K562 (cell line): ENCODE results near the gene COG4. TPM values are rescaled to one million over a fixed set of nuclear protein-coding genes. Genes with fewer than 3 reads are reported as not detected.

Source experiments
- CAMTA2 ChIP-seq: fragments of 250-450 bp; sonication (Bioruptor Pico); conservative IDR thresholded peaks from 2 replicates; pipeline ENCODE4 v1.5.1; 2022
- CBFA2T2 ChIP-seq: fragments of 450-650 bp; conservative IDR thresholded peaks from 2 replicates; pipeline ENCODE4 v1.6.1; 2017; ENCODE audit warnings: mild to moderate bottlenecking
- CBX8 ChIP-seq: fragments of 200-600 bp; sonication (generic); IDR thresholded peaks from 2 replicates; pipeline ENCODE4 v1.6.1; 2012; ENCODE audit warnings: borderline replicate concordance, mixed run types, low read depth, mild to moderate bottlenecking, moderate library complexity, mixed read lengths, low read length, control low read depth, inconsistent platforms; ENCODE audit not compliant: poor library complexity, severe bottlenecking; ENCODE audit errors: extremely low read depth
- FIP1L1 ChIP-seq: fragments of 200-400 bp; formaldehyde crosslinking; IDR thresholded peaks from 2 replicates; pipeline ENCODE4 v1.6.1; 2018; ENCODE audit warnings: mild to moderate bottlenecking, low read depth, low read length; ENCODE audit not compliant: poor library complexity, severe bottlenecking
- HDAC1 ChIP-seq, 2 experiments: fragments of 450-650 bp; IDR thresholded peaks; 2 replicates each; pipeline ENCODE4 v1.6.1; 2016 to 2017; ENCODE audit warnings: inconsistent platforms in 1 of 2, mild to moderate bottlenecking in 1 of 2, moderate library complexity in 1 of 2
- HMG20B ChIP-seq: fragments of 250-450 bp; sonication (Bioruptor Pico); IDR thresholded peaks from 2 replicates; pipeline ENCODE4 v1.5.0; 2021; ENCODE audit warnings: mild to moderate bottlenecking
- HNRNPUL1 ChIP-seq: fragments of 200-400 bp; formaldehyde crosslinking; IDR thresholded peaks from 2 replicates; pipeline ENCODE4 v1.6.1; 2017; ENCODE audit warnings: low read length
- KDM4B ChIP-seq, 2 experiments: fragments of 450-650 bp in 1 of 2; sonication (generic) in 1 of 2; IDR thresholded peaks; 2 replicates each; pipeline ENCODE4 v1.6.1; 2016 to 2017; ENCODE audit warnings: borderline replicate concordance in 2 of 2, antibody characterized with exemption in 1 of 2, low read depth in 1 of 2, mild to moderate bottlenecking in 1 of 2
- MCM2 ChIP-seq: fragments of 450-650 bp; IDR thresholded peaks from 2 replicates; pipeline ENCODE4 v1.6.1; 2017; ENCODE audit warnings: low read depth, mild to moderate bottlenecking
- MTA3 ChIP-seq: fragments of 450-650 bp; formaldehyde crosslinking; IDR thresholded peaks from 2 replicates; pipeline ENCODE4 v1.6.1; 2017; ENCODE audit warnings: mild to moderate bottlenecking, borderline replicate concordance
- PCBP1 ChIP-seq: fragments of 200-400 bp; formaldehyde crosslinking; IDR thresholded peaks from 2 replicates; pipeline ENCODE4 v1.6.1; 2018; ENCODE audit warnings: mild to moderate bottlenecking, low read depth, low read length; ENCODE audit not compliant: poor library complexity, severe bottlenecking
- PHB ChIP-seq: fragments of 250-450 bp; sonication (Bioruptor Pico); IDR thresholded peaks from 2 replicates; pipeline ENCODE4 v1.5.0; 2021
- PRDM10 ChIP-seq: fragments of 450-650 bp; IDR thresholded peaks from 2 replicates; pipeline ENCODE4 v1.6.1; 2018; ENCODE audit not compliant: partially characterized antibody
- SMAD3 ChIP-seq: fragments of 450-650 bp; formaldehyde crosslinking; conservative IDR thresholded peaks from 2 replicates; pipeline ENCODE4 v1.4.0; 2020; ENCODE audit warnings: mild to moderate bottlenecking
- SPI1 ChIP-seq: IDR thresholded peaks from 2 replicates; pipeline ENCODE4 v1.6.1; 2011; ENCODE audit warnings: low read depth, low read length, control low read depth, borderline replicate concordance
- TAF9B ChIP-seq: fragments of 450-650 bp; IDR thresholded peaks from 2 replicates; pipeline ENCODE4 v1.6.1; 2018; ENCODE audit warnings: mild to moderate bottlenecking; ENCODE audit not compliant: partially characterized antibody
- TFAP4 ChIP-seq: sonication (generic); formaldehyde crosslinking; IDR thresholded peaks from 2 replicates; pipeline ENCODE4 v1.8.0; 2022; ENCODE audit warnings: missing genetic modification reagents, mild to moderate bottlenecking, moderate library complexity, borderline replicate concordance
- ZBTB7A ChIP-seq: IDR thresholded peaks from 2 replicates; pipeline ENCODE4 v1.6.1; 2011; ENCODE audit warnings: low read depth, mild to moderate bottlenecking, low read length, moderate library complexity, borderline replicate concordance; ENCODE audit not compliant: control insufficient read depth
- ZFP1 ChIP-seq: fragments of 450-650 bp; formaldehyde crosslinking; IDR thresholded peaks from 2 replicates; pipeline ENCODE4 v1.4.0; 2020; ENCODE audit warnings: mild to moderate bottlenecking, mixed read lengths
- ZNF347 ChIP-seq: fragments of 450-650 bp; formaldehyde crosslinking; IDR thresholded peaks from 2 replicates; pipeline ENCODE4 v1.4.0; 2020; ENCODE audit warnings: low read depth, mild to moderate bottlenecking, moderate library complexity
- ZNF354B ChIP-seq: fragments of 250-450 bp; sonication (Bioruptor Pico); IDR thresholded peaks from 2 replicates; pipeline ENCODE4 v1.4.0; 2020
- ZNF696 ChIP-seq: fragments of 250-450 bp; sonication (Bioruptor Pico); conservative IDR thresholded peaks from 2 replicates; pipeline ENCODE4 v1.4.0; 2020; ENCODE audit warnings: mild to moderate bottlenecking, moderate library complexity
- polyA plus RNA-seq, 8 experiments: library from polyadenylated mRNA; depleted of rRNA in 4 of 8; stranded (reverse) in 5 of 8; unstranded in 3 of 8; fragments of >200 nt; fragmentation: Nextera tagmentation in 2 of 8; fragmentation: Illumina TruSeq in 1 of 8; extraction: Ambion mirVana in 2 of 8; extraction: Trizol in 1 of 8; gene quantifications; 2 replicates each; pipeline versions ENCODE4 v1.2.1 to v1.2.3, GENCODE V29; 2011 to 2014; ENCODE audit warnings: inconsistent platforms in 1 of 8, missing spikeins in 1 of 8
- total RNA-seq, 7 experiments: library from RNA; depleted of rRNA in 6 of 7; stranded (reverse); fragments of >200 nt in 6 of 7; fragmentation: Illumina TruSeq in 2 of 7; extraction: Trizol in 2 of 7; gene quantifications; 2 replicates each; pipeline versions ENCODE4 v1.2.1 to v1.2.3, GENCODE V29; 2011 to 2021; ENCODE audit warnings: low replicate concordance in 1 of 7
- TF ChIP-seq, protein P1 (sequence below), 3 experiments: IDR thresholded peaks in 2 of 3; conservative IDR thresholded peaks in 1 of 3; 2 replicates each; pipeline ENCODE4 v1.5.1; 2011 to 2012; ENCODE audit warnings: low read length in 3 of 3, mild to moderate bottlenecking in 3 of 3, control low read depth in 2 of 3, improper control_type of control experiment in 1 of 3, inconsistent platforms in 1 of 3, low read depth in 1 of 3, mixed read lengths in 1 of 3, moderate library complexity in 1 of 3; ENCODE audit not compliant: insufficient read depth in 2 of 3

Gene COG4
- total and polyA plus RNA-seq, 9 of the 15 experiments (the other 6 are each of a cell fraction or from before 2014, with no cell fraction given) = 13.7 to 73.9 (median 44.2) TPM

- TF ChIP-seq HMG20B (no peak), TFAP4 (CRISPR knock-in tag) (peak; percentile 57), FIP1L1 (no peak), PHB (CRISPR knock-in tag) (no peak), CBX8 (no peak), ZNF696 (CRISPR knock-in tag) (no peak), ZNF347 (CRISPR knock-in tag) (no peak), PRDM10 (peak; percentile 42), ZBTB7A (peak; percentile 76; the same call in 1 of the 2 replicates), ZNF354B (no peak), HNRNPUL1 (no peak), HDAC1 (IDR thresholded peaks at IDR 0.05) (peak in 1 of 2 experiments; percentile 79; a peak in 2 of 4 replicates), SMAD3 (CRISPR knock-in tag) (no peak), ZFP1 (no peak), MTA3 (peak; percentile 58; the same call in 1 of the 2 replicates), CBFA2T2 (peak; percentile 78), MCM2 (no peak), PCBP1 (no peak), KDM4B (IDR thresholded peaks at IDR 0.05; ENCODE audit: borderline replicate concordance in 2 of 2, low read depth in 1 of 2) (no peak), CAMTA2 (CRISPR knock-in tag) (no peak), SPI1 (no peak), TAF9B (peak; percentile 68)
- TF ChIP-seq, protein P1, sequence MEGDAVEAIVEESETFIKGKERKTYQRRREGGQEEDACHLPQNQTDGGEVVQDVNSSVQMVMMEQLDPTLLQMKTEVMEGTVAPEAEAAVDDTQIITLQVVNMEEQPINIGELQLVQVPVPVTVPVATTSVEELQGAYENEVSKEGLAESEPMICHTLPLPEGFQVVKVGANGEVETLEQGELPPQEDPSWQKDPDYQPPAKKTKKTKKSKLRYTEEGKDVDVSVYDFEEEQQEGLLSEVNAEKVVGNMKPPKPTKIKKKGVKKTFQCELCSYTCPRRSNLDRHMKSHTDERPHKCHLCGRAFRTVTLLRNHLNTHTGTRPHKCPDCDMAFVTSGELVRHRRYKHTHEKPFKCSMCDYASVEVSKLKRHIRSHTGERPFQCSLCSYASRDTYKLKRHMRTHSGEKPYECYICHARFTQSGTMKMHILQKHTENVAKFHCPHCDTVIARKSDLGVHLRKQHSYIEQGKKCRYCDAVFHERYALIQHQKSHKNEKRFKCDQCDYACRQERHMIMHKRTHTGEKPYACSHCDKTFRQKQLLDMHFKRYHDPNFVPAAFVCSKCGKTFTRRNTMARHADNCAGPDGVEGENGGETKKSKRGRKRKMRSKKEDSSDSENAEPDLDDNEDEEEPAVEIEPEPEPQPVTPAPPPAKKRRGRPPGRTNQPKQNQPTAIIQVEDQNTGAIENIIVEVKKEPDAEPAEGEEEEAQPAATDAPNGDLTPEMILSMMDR (IDR thresholded peaks at IDR 0.05 in 2 of 3, conservative IDR thresholded peaks at IDR 0.05 in 1 of 3; ENCODE audit: insufficient read depth in 2 of 3, low read depth in 1 of 3, low read length in 3 of 3) = no peak
Observed at GRCh38 chr16:70437017-70437581, 86.3 kb downstream of the COG4 start (continued).
